HL-60 (cell line): ENCODE data around the gene ANKRD28.

Experiments
- GABPA ChIP-seq: IDR thresholded peaks from 2 replicates; pipeline ENCODE4 v1.6.1; 2012; ENCODE audit warnings: low read depth
- POLR2AphosphoS5 ChIP-seq: IDR thresholded peaks from 2 replicates; pipeline ENCODE4 v1.6.1; 2012; ENCODE audit warnings: low read depth
- SPI1 ChIP-seq: IDR thresholded peaks from 2 replicates; pipeline ENCODE4 v1.6.1; 2012; ENCODE audit warnings: low read depth, mild to moderate bottlenecking, borderline replicate concordance
- TF ChIP-seq, protein P1 (sequence below): IDR thresholded peaks from one replicate; pipeline ENCODE4 v1.5.1; 2011; ENCODE audit warnings: low read length, control low read depth, inconsistent platforms; ENCODE audit not compliant: insufficient read depth
- TF ChIP-seq, protein P2 (sequence below): IDR thresholded peaks from 2 replicates; pipeline ENCODE4 v1.6.1; 2012; ENCODE audit warnings: low read depth; ENCODE audit not compliant: insufficient replicate concordance

DNA sequence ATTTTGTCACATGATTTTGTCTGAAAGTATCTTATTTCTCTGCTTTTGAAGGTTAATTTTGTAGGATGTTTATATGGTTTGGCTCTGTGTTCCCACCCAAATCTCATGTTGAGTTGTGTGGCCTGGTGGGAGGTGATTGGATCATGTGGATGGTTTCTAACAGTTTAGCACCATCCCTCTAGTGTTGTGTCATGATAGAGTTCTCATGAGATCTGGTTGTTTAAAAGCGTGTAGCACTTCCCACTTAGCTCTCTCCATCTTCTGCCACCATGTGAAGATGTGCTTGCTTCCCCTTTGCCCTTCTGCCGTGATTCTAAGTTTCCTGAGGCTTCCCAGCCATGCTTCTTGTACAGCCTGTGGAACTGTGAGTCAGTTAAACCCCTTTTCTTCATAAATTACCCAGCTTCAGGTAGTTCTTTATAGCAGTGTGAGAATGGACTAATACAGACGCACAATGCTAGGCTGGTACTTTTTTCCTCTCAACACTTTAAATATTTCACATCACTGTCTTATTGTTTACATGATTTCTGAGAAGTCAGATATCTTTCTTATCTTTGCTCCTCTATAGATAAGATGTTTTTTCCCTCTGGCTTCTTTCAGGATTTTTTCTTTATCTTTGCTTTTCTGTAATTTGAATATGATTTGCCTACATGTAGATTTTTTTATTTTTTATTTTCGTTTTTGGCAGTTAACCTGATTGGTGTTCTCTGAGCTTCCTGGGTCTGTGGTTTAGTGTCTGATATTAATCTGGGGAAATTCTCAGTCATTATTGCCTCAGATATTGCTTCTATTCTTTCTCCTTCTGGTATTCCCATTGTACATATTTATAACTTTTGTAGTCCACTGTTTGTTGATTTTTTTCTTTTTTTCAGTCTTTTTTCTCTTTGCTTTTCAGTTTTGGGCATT is 174.0 kb downstream of the ANKRD28 start:
- TF ChIP-seq, protein P1, sequence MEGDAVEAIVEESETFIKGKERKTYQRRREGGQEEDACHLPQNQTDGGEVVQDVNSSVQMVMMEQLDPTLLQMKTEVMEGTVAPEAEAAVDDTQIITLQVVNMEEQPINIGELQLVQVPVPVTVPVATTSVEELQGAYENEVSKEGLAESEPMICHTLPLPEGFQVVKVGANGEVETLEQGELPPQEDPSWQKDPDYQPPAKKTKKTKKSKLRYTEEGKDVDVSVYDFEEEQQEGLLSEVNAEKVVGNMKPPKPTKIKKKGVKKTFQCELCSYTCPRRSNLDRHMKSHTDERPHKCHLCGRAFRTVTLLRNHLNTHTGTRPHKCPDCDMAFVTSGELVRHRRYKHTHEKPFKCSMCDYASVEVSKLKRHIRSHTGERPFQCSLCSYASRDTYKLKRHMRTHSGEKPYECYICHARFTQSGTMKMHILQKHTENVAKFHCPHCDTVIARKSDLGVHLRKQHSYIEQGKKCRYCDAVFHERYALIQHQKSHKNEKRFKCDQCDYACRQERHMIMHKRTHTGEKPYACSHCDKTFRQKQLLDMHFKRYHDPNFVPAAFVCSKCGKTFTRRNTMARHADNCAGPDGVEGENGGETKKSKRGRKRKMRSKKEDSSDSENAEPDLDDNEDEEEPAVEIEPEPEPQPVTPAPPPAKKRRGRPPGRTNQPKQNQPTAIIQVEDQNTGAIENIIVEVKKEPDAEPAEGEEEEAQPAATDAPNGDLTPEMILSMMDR, result no peak
- no peak for TF ChIP-seq POLR2AphosphoS5
- TF ChIP-seq, protein P2, sequence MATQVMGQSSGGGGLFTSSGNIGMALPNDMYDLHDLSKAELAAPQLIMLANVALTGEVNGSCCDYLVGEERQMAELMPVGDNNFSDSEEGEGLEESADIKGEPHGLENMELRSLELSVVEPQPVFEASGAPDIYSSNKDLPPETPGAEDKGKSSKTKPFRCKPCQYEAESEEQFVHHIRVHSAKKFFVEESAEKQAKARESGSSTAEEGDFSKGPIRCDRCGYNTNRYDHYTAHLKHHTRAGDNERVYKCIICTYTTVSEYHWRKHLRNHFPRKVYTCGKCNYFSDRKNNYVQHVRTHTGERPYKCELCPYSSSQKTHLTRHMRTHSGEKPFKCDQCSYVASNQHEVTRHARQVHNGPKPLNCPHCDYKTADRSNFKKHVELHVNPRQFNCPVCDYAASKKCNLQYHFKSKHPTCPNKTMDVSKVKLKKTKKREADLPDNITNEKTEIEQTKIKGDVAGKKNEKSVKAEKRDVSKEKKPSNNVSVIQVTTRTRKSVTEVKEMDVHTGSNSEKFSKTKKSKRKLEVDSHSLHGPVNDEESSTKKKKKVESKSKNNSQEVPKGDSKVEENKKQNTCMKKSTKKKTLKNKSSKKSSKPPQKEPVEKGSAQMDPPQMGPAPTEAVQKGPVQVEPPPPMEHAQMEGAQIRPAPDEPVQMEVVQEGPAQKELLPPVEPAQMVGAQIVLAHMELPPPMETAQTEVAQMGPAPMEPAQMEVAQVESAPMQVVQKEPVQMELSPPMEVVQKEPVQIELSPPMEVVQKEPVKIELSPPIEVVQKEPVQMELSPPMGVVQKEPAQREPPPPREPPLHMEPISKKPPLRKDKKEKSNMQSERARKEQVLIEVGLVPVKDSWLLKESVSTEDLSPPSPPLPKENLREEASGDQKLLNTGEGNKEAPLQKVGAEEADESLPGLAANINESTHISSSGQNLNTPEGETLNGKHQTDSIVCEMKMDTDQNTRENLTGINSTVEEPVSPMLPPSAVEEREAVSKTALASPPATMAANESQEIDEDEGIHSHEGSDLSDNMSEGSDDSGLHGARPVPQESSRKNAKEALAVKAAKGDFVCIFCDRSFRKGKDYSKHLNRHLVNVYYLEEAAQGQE, result no peak
- TF ChIP-seq SPI1, result no peak
- no peak for TF ChIP-seq GABPA
